Panc1 (cell line): ENCODE data around the gene CPA3. TPM values are rescaled to one million over a fixed set of nuclear protein-coding genes. Genes with fewer than 3 reads are reported as not detected.

Experiments used
- ATAC-seq: fragments of 200-7000 bp; cut with Tn5 transposase; 2 replicates; pipeline ENCODE4 v1.9.1; 2020; ENCODE audit warnings: mild to moderate bottlenecking, moderate library complexity
- BruUV-seq: library from RNA; stranded (reverse); fragments of 400-500 nt; replicated peaks from 2 replicates; lab custom pipeline; 2021; lab: Mats Ljungman, UMichigan
- CTCF ChIA-PET: fragments of 300-600 bp; sonication (Branson Sonifier 250); formaldehyde crosslinking; loops from one replicate; lab custom pipeline; 2022; ENCODE audit warnings: antibody characterized with exemption; lab: Charles Lee
- POLR2A ChIA-PET: fragments of 300-600 bp; sonication (Branson Sonifier 250); formaldehyde crosslinking; loops from one replicate; lab custom pipeline; 2022; ENCODE audit warnings: antibody characterized with exemption; lab: Charles Lee
- DNase-seq: peaks from one replicate; pipeline ENCODE4 v3.0.0-alpha.2; 2010; ENCODE audit warnings: low read depth, low spot score
- H3K27ac ChIP-seq: 2 replicates; pipeline ENCODE4 v1.5.1; 2011; ENCODE audit warnings: mild to moderate bottlenecking, low read length, inconsistent platforms
- H3K27me3 ChIP-seq: fragments of 200-500 bp; sonication (Bioruptor generic); 2 replicates; pipeline ENCODE4 v1.6.0; 2014; ENCODE audit warnings: low read length, inconsistent platforms; ENCODE audit not compliant: control insufficient read depth, insufficient read depth
- H3K36me3 ChIP-seq: fragments of 200-500 bp; sonication (Bioruptor generic); 2 replicates; pipeline ENCODE4 v1.5.1; 2014; ENCODE audit warnings: inconsistent platforms, mild to moderate bottlenecking, low read length, moderate library complexity; ENCODE audit not compliant: control insufficient read depth, insufficient read depth
- H3K4me1 ChIP-seq: 2 replicates; pipeline ENCODE4 v1.5.1; 2011; ENCODE audit warnings: inconsistent platforms, mild to moderate bottlenecking, low read length, moderate library complexity; ENCODE audit not compliant: control insufficient read depth, insufficient read depth
- H3K4me3 ChIP-seq, 2 experiments: 2 replicates each; pipeline ENCODE4 v1.5.1; 2011 to 2012; ENCODE audit warnings: low read depth in 2 of 2, low read length in 2 of 2, mild to moderate bottlenecking in 2 of 2, inconsistent platforms in 1 of 2, moderate library complexity in 1 of 2
- H3K9me3 ChIP-seq: fragments of 200-500 bp; sonication (Bioruptor generic); 2 replicates; pipeline ENCODE4 v1.5.1; 2014; ENCODE audit warnings: low read depth, mild to moderate bottlenecking, inconsistent platforms, low read length, moderate library complexity; ENCODE audit not compliant: control insufficient read depth, insufficient read depth
- CTCF ChIP-seq: fragments of 450-650 bp; IDR thresholded peaks from 2 replicates; pipeline ENCODE4 v1.5.1; 2017; ENCODE audit warnings: mild to moderate bottlenecking
- POLR2AphosphoS5 ChIP-seq: IDR thresholded peaks from 2 replicates; pipeline ENCODE4 v1.6.1; 2012; ENCODE audit warnings: mild to moderate bottlenecking, low read depth, low read length, moderate library complexity
- REST ChIP-seq, 2 experiments: IDR thresholded peaks; 2 replicates each; pipeline ENCODE4 v1.6.1; 2011 to 2012; ENCODE audit warnings: low read depth in 2 of 2, control low read depth in 1 of 2, low read length in 1 of 2, mild to moderate bottlenecking in 1 of 2, moderate library complexity in 1 of 2; ENCODE audit not compliant: insufficient read depth in 1 of 2
- SIN3A ChIP-seq: IDR thresholded peaks from 2 replicates; pipeline ENCODE4 v1.6.1; 2012; ENCODE audit warnings: low read depth, mild to moderate bottlenecking, low read length, moderate library complexity, borderline replicate concordance; ENCODE audit not compliant: insufficient read depth
- TCF7L2 ChIP-seq: IDR thresholded peaks from 2 replicates; pipeline ENCODE4 v1.6.1; 2011; ENCODE audit warnings: mild to moderate bottlenecking, low read depth, low read length, inconsistent platforms
- in situ Hi-C: cut with HindIII; loops from 2 replicates; pipeline ENCODE4 v1.10.0; 2016; ENCODE audit warnings: low sequenced_read_pairs, low pct_unique_long_range_greater_than_20kb
- intact Hi-C: fragments of 100-400 bp; cut with micrococcal nuclease; formaldehyde crosslinking; loops from one replicate; pipeline ENCODE4 v1.10.0; 2022; ENCODE audit not compliant: unreplicated experiment
- total RNA-seq: library from RNA; stranded (reverse); gene quantifications from one replicate; pipeline ENCODE4 v1.2.1, GENCODE V29; 2021; ENCODE audit not compliant: unreplicated experiment

Gene CPA3
- total RNA-seq, 1 experiment from 2014 or later = not detected

- DNase-seq = no peak
- H3K27me3 ChIP-seq = peaks cover 20% of the 10 kb centered on the region
- ATAC-seq = no peak
- no peak overlapping the region for H3K27ac ChIP-seq
- intact Hi-C loops = no loop called here
- TF ChIP-seq TCF7L2 (no peak), POLR2AphosphoS5 (no peak), CTCF (no peak), REST (IDR thresholded peaks at IDR 0.05; ENCODE audit: insufficient read depth in 1 of 2, low read depth in 2 of 2, low read length in 1 of 2) (no peak), SIN3A (no peak)
- no TSS peak for BruUV-seq
- no peak overlapping the region for H3K4me3 ChIP-seq
- no peaks in the 10 kb centered on the region for H3K9me3 ChIP-seq
- ChIA-PET CTCF (interaction anchor here (0.7 kb wide), 1 partner anchor 101 kb away, joined by 3 read pairs; no protein-coding TSS in a partner anchor), POLR2A (no interaction called here)
- in situ Hi-C loops = no loop called here
- H3K36me3 ChIP-seq = no peaks in the 10 kb centered on the region
- no peaks in the 10 kb centered on the region for H3K4me1 ChIP-seq
These were observed 19.2 kb upstream of the CPA3 start for GRCh38 chr3:148845756-148846395.

- H3K27ac ChIP-seq = no peak overlapping the region
- no peaks in the 10 kb centered on the region for H3K9me3 ChIP-seq
- H3K27me3 ChIP-seq = peaks cover 18% of the 10 kb centered on the region
- BruUV-seq = no TSS peak
- ATAC-seq (no peak), DNase-seq (no peak)
- no peaks in the 10 kb centered on the region for H3K4me1 ChIP-seq
- H3K4me3 ChIP-seq = no peak overlapping the region
- intact Hi-C loops (no loop called here), in situ Hi-C loops (no loop called here)
- ChIA-PET CTCF (interaction anchor here (0.7 kb wide), 1 partner anchor 448 kb away, joined by 6 read pairs; no protein-coding TSS in a partner anchor), POLR2A (no interaction called here)
- H3K36me3 ChIP-seq = no peaks in the 10 kb centered on the region
- TF ChIP-seq POLR2AphosphoS5 (no peak), CTCF (no peak), REST (IDR thresholded peaks at IDR 0.05; ENCODE audit: insufficient read depth in 1 of 2, low read depth in 2 of 2, low read length in 1 of 2) (no peak), TCF7L2 (no peak), SIN3A (no peak)
These were observed 17.7 kb upstream of the CPA3 start for GRCh38 chr3:148847351-148847750.
